LNCAP (cell line): Measurements from ENCODE around the gene LEKR1.

ENCODE experiments used
- CTCF ChIP-seq: fragments of 450-650 bp; IDR thresholded peaks from 2 replicates; pipeline ENCODE4 v1.5.1; 2017; ENCODE audit warnings: mild to moderate bottlenecking

LEKR1 gene

DNA sequence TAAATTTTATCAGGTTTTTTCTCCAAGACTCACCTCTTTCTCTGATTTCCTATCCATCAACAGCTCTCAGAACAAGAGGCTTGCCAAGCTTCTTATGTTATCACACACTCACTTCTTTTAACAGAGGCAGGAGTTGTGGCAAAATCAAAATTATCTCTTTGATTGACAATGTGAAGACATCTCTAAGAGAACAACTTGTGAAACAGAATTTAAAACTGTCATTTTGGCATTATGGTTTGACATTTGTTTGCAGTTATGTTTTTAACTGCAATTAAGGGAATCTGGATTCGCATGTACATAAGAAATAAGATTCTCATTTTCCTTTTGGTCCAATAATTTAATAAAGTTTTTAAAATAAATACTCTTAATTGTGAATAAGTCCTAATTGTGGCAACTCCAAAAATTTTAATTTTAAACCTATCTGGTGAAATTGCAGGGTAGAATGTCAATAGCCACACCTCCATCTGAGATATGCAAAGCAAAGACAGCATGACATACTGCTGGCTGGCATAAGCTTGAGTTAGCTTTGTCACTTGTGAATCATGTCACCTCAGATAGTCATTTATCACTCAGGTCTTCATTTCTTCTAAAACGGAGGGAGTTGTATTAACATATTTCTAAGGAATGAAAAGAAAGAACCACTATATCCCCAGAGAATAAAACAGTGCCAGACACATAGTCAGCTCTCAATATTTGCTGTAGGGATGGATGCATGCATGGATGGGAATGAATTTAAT, 175.2 kb downstream of the LEKR1 start:
- no peak for TF ChIP-seq CTCF

DNA sequence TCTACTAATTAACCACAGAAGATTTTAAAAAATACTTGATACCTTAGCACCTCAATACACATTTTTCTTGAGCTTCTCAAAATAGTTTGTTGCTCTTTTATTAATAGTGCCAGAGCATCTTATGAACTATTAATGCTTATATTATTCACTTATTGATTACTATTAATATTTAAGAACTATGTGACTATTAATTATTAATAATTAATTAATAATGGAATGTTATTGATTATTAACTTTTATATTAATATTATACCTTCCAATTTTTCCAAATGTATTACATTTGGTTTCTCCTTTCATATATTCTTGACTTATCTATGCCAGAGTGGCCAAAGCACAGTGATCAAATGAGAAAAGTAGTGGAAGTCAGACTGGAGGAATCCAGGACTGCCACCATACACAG, 195.5 kb downstream of the LEKR1 start:
- TF ChIP-seq CTCF = no peak

DNA sequence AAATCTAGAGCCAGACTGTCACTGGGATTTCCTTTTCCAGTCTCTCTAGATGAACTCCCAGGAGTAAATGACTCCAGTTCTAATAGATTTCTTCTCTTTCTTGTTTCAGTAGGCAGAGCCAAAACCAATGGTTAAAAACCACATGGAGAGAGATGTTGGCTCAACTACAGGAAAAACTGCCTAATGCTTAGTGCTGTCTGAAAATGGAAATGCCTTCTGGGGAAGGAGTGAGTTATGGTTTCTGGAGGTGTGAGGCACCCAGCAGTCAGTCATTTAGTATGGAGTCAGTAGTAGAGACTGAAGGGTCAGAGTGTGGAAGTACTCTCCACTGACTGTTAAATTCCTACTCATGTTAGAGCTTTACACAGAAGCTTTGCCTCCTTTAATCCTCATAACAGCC, 197.1 kb downstream of the LEKR1 start:
- no peak for TF ChIP-seq CTCF

DNA sequence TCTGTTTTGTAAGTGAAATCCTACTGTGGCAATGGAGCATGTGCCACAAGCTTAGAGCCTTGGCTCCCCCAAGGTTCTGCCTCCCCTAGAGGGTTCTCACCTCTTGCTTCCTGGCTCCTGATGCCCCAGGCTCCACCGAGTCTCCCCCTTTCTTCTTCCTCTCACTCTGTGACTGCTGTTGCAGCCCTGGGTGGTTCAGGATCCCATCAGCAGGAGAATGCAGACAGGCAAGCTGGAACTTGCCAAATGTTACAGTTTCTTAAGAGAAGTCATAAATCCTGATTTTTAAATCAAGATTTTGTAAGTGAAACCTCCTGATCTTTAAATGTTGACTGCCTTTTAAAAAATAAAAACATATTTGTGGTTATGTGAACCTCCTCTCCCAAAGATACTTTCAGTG, 199.9 kb downstream of the LEKR1 start:
- no peak for TF ChIP-seq CTCF

- TF ChIP-seq CTCF = no peak
Measured at GRCh38 chr3:157027861-157028745, 201.9 kb downstream of the LEKR1 start.

- TF ChIP-seq CTCF = no peak
Measured at GRCh38 chr3:157029365-157029790, 203.2 kb downstream of the LEKR1 start.

GRCh38 chr3:157030712-157031111, 204.6 kb downstream of the LEKR1 start:
- no peak for TF ChIP-seq CTCF
